K562 (cell line): ENCODE data around the gene GRB2. TPM values are rescaled to one million over a fixed set of nuclear protein-coding genes. Genes with fewer than 3 reads are reported as not detected.

Experiments
- C11orf30 ChIP-seq: fragments of 450-650 bp; IDR thresholded peaks from 2 replicates; pipeline ENCODE4 v1.6.1; 2016; ENCODE audit warnings: low read depth, mild to moderate bottlenecking
- CBFA2T3 ChIP-seq: fragments of 450-650 bp; IDR thresholded peaks from 2 replicates; pipeline ENCODE4 v1.6.1; 2017
- CBX2 ChIP-seq: fragments of 200-600 bp; sonication (generic); IDR thresholded peaks from one replicate; pipeline ENCODE4 v1.6.1; 2012; ENCODE audit warnings: mild to moderate bottlenecking, low read length, inconsistent platforms; ENCODE audit not compliant: insufficient read depth, poor library complexity, severe bottlenecking
- CBX5 ChIP-seq: IDR thresholded peaks from 2 replicates; pipeline ENCODE4 v1.6.1; 2014; ENCODE audit warnings: low read depth, borderline replicate concordance
- ELF1 ChIP-seq: fragments of 200-800 bp; sonication (Bioruptor generic); IDR thresholded peaks from 2 replicates; pipeline ENCODE4 v1.6.1; 2016; ENCODE audit warnings: missing genetic modification characterization, missing compliant biosample characterization
- PHTF2 ChIP-seq: fragments of 250-450 bp; sonication (Bioruptor Pico); IDR thresholded peaks from 2 replicates; pipeline ENCODE4 v1.5.0; 2021; ENCODE audit warnings: mild to moderate bottlenecking
- POLR2H ChIP-seq: IDR thresholded peaks from 2 replicates; pipeline ENCODE4 v1.6.1; 2016; ENCODE audit warnings: missing genetic modification characterization, low read depth, mild to moderate bottlenecking, control low read depth, missing compliant biosample characterization, moderate library complexity
- RBM15 ChIP-seq: fragments of 200-400 bp; formaldehyde crosslinking; IDR thresholded peaks from 2 replicates; pipeline ENCODE4 v1.6.1; 2018; ENCODE audit warnings: mild to moderate bottlenecking, low read length, moderate library complexity; ENCODE audit not compliant: insufficient read depth
- RBM17 ChIP-seq: fragments of 200-400 bp; formaldehyde crosslinking; IDR thresholded peaks from 2 replicates; pipeline ENCODE4 v1.6.1; 2017; ENCODE audit warnings: low read depth, mild to moderate bottlenecking, low read length, borderline replicate concordance
- SIN3B ChIP-seq: fragments of 450-650 bp; IDR thresholded peaks from 2 replicates; pipeline ENCODE4 v1.6.1; 2017; ENCODE audit warnings: low read depth, mild to moderate bottlenecking, moderate library complexity
- TCF7 ChIP-seq: sonication (generic); IDR thresholded peaks from 2 replicates; pipeline ENCODE4 v1.6.1; 2016; ENCODE audit warnings: antibody characterized with exemption, borderline replicate concordance
- TEAD1 ChIP-seq, 2 experiments: fragments of 450-650 bp in 1 of 2; sonication (generic) in 1 of 2; formaldehyde crosslinking; IDR thresholded peaks; 2 replicates each; pipeline versions ENCODE4 v1.4.0 to v1.8.0; 2020 to 2022; ENCODE audit warnings: mild to moderate bottlenecking in 2 of 2, missing genetic modification reagents in 1 of 2
- ZC3H8 ChIP-seq: fragments of 450-650 bp; IDR thresholded peaks from 2 replicates; pipeline ENCODE4 v1.6.1; 2017
- ZFP30 ChIP-seq: fragments of 250-450 bp; sonication (Bioruptor Pico); IDR thresholded peaks from 2 replicates; pipeline ENCODE4 v1.8.0; 2022; ENCODE audit warnings: moderate library complexity, mild to moderate bottlenecking, inconsistent platforms, borderline replicate concordance
- polyA plus RNA-seq, 8 experiments: library from polyadenylated mRNA; depleted of rRNA in 4 of 8; stranded (reverse) in 5 of 8; unstranded in 3 of 8; fragments of >200 nt; fragmentation: Nextera tagmentation in 2 of 8; fragmentation: Illumina TruSeq in 1 of 8; extraction: Ambion mirVana in 2 of 8; extraction: Trizol in 1 of 8; gene quantifications; 2 replicates each; pipeline versions ENCODE4 v1.2.1 to v1.2.3, GENCODE V29; 2011 to 2014; ENCODE audit warnings: inconsistent platforms in 1 of 8, missing spikeins in 1 of 8
- total RNA-seq, 7 experiments: library from RNA; depleted of rRNA in 6 of 7; stranded (reverse); fragments of >200 nt in 6 of 7; fragmentation: Illumina TruSeq in 2 of 7; extraction: Trizol in 2 of 7; gene quantifications; 2 replicates each; pipeline versions ENCODE4 v1.2.1 to v1.2.3, GENCODE V29; 2011 to 2021; ENCODE audit warnings: low replicate concordance in 1 of 7
- TF ChIP-seq, protein P1 (sequence below): fragments of 450-650 bp; IDR thresholded peaks from 2 replicates; pipeline ENCODE4 v1.6.1; 2017; ENCODE audit warnings: mild to moderate bottlenecking, moderate library complexity
- TF ChIP-seq, protein P2 (sequence below): fragments of 450-650 bp; IDR thresholded peaks from 2 replicates; pipeline ENCODE4 v1.6.1; 2016; ENCODE audit warnings: low read depth
- TF ChIP-seq, protein P3 (sequence below), 2 experiments: fragments of 450-650 bp in 1 of 2; IDR thresholded peaks; 2 replicates each; pipeline ENCODE4 v1.6.1; 2011 to 2017; ENCODE audit warnings: low read depth in 2 of 2, antibody characterized with exemption in 1 of 2, borderline replicate concordance in 1 of 2, low read length in 1 of 2, mild to moderate bottlenecking in 1 of 2, mixed read lengths in 1 of 2; ENCODE audit not compliant: control insufficient read depth in 1 of 2

Gene GRB2
- total and polyA plus RNA-seq, 9 of the 15 experiments (the other 6 are each of a cell fraction or from before 2014, with no cell fraction given), result 57.2 to 136 (median 84.8) TPM

DNA sequence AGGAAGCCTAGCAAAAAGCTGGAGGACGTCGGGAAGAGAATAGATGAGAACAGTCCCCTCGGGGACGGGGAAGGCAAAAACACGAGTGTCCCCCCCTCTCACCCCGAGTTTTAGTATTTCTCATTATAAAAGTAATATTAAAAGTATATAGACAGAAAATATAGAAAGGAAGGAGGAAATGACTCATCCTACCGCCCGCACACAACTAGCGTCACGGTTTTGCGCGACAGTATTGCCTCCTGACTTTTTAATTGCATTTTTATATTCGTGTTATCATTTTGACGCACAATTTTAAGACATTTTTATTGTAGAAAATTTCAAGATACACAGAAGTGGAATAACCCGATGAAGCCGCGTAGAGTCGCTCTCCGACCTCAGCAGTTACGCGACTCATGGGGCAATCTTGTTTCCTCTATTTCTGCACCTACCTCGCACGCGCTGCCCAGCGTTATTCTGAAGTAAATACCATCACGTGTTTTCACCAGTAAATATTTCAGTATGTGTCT, 115.6 kb downstream of the GRB2 start (continued):
- TF ChIP-seq, protein P1, sequence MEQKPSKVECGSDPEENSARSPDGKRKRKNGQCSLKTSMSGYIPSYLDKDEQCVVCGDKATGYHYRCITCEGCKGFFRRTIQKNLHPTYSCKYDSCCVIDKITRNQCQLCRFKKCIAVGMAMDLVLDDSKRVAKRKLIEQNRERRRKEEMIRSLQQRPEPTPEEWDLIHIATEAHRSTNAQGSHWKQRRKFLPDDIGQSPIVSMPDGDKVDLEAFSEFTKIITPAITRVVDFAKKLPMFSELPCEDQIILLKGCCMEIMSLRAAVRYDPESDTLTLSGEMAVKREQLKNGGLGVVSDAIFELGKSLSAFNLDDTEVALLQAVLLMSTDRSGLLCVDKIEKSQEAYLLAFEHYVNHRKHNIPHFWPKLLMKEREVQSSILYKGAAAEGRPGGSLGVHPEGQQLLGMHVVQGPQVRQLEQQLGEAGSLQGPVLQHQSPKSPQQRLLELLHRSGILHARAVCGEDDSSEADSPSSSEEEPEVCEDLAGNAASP, result no peak
- TF ChIP-seq ZC3H8 (no peak), TEAD1 (CRISPR knock-in tag; IDR thresholded peaks at IDR 0.05) (no peak), RBM15 (no peak), POLR2H (tag) (peak; percentile 88), TCF7 (no peak), ZFP30 (no peak), RBM17 (no peak), PHTF2 (CRISPR knock-in tag) (no peak), CBFA2T3 (no peak), CBX5 (no peak), ELF1 (tag) (no peak), SIN3B (no peak), C11orf30 (0 out of 2 replicates have a peak, but pooled peaks have one; percentile 35), CBX2 (no peak)
- TF ChIP-seq, protein P2, sequence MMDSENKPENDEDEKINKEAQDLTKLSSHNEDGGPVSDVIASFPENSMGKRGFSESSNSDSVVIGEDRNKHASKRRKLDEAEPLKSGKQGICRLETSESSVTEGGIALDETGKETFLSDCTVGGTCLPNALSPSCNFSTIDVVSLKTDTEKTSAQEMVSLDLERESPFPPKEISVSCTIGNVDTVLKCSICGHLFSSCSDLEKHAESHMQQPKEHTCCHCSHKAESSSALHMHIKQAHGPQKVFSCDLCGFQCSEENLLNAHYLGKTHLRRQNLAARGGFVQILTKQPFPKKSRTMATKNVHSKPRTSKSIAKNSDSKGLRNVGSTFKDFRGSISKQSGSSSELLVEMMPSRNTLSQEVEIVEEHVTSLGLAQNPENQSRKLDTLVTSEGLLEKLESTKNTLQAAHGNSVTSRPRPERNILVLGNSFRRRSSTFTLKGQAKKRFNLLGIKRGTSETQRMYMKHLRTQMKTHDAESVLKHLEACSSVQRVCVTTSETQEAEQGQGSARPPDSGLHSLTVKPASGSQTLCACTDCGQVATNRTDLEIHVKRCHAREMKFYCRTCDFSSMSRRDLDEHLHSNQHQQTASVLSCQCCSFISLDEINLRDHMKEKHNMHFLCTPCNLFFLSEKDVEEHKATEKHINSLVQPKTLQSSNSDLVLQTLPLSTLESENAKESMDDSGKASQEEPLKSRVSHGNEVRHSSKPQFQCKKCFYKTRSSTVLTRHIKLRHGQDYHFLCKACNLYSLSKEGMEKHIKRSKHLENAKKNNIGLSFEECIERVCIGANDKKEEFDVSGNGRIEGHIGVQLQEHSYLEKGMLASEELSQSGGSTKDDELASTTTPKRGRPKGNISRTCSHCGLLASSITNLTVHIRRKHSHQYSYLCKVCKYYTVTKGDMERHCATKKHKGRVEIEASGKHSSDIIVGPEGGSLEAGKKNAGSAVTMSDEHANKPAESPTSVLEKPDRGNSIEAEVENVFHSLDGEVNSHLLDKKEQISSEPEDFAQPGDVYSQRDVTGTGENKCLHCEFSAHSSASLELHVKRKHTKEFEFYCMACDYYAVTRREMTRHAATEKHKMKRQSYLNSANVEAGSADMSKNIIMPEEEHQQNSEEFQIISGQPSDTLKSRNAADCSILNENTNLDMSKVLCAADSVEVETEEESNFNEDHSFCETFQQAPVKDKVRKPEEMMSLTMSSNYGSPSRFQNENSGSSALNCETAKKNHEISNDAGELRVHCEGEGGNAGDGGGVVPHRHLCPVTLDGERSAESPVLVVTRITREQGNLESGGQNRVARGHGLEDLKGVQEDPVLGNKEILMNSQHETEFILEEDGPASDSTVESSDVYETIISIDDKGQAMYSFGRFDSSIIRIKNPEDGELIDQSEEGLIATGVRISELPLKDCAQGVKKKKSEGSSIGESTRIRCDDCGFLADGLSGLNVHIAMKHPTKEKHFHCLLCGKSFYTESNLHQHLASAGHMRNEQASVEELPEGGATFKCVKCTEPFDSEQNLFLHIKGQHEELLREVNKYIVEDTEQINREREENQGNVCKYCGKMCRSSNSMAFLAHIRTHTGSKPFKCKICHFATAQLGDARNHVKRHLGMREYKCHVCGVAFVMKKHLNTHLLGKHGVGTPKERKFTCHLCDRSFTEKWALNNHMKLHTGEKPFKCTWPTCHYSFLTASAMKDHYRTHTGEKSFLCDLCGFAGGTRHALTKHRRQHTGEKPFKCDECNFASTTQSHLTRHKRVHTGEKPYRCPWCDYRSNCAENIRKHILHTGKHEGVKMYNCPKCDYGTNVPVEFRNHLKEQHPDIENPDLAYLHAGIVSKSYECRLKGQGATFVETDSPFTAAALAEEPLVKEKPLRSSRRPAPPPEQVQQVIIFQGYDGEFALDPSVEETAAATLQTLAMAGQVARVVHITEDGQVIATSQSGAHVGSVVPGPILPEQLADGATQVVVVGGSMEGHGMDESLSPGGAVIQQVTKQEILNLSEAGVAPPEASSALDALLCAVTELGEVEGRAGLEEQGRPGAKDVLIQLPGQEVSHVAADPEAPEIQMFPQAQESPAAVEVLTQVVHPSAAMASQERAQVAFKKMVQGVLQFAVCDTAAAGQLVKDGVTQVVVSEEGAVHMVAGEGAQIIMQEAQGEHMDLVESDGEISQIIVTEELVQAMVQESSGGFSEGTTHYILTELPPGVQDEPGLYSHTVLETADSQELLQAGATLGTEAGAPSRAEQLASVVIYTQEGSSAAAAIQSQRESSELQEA, result no peak
- TF ChIP-seq, protein P3, sequence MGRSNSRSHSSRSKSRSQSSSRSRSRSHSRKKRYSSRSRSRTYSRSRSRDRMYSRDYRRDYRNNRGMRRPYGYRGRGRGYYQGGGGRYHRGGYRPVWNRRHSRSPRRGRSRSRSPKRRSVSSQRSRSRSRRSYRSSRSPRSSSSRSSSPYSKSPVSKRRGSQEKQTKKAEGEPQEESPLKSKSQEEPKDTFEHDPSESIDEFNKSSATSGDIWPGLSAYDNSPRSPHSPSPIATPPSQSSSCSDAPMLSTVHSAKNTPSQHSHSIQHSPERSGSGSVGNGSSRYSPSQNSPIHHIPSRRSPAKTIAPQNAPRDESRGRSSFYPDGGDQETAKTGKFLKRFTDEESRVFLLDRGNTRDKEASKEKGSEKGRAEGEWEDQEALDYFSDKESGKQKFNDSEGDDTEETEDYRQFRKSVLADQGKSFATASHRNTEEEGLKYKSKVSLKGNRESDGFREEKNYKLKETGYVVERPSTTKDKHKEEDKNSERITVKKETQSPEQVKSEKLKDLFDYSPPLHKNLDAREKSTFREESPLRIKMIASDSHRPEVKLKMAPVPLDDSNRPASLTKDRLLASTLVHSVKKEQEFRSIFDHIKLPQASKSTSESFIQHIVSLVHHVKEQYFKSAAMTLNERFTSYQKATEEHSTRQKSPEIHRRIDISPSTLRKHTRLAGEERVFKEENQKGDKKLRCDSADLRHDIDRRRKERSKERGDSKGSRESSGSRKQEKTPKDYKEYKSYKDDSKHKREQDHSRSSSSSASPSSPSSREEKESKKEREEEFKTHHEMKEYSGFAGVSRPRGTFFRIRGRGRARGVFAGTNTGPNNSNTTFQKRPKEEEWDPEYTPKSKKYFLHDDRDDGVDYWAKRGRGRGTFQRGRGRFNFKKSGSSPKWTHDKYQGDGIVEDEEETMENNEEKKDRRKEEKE (IDR thresholded peaks at IDR 0.05; ENCODE audit: borderline replicate concordance in 1 of 2, control insufficient read depth in 1 of 2, low read depth in 2 of 2, low read length in 1 of 2), result no peak
